B cell (primary cell): ENCODE results near the gene ZC3H7A. TPM values are rescaled to one million over a fixed set of nuclear protein-coding genes. Genes with fewer than 3 reads are reported as not detected.
"Not testable (repeated sequence)": the region's sequence is repeated elsewhere in the genome, so short reads cannot be mapped to it uniquely, and the experiment has no call there.

Experiments
- ATAC-seq: fragments of 200-7000 bp; cut with Tn5 transposase; one replicate; pipeline ENCODE4 v1.10.0; 2021; ENCODE audit warnings: low read depth, mild to moderate bottlenecking, moderate number of reproducible peaks, moderate library complexity
- CTCF ChIA-PET: fragments of 350-600 bp; sonication (Branson Sonifier 250); formaldehyde crosslinking; loops from one replicate; lab custom pipeline; 2021; ENCODE audit warnings: antibody characterized with exemption, inconsistent platforms; lab: Charles Lee
- POLR2A ChIA-PET: fragments of 350-600 bp; sonication (Branson Sonifier 250); formaldehyde crosslinking; loops from one replicate; lab custom pipeline; 2021; ENCODE audit warnings: antibody characterized with exemption; lab: Charles Lee
- DNase-seq: peaks from one replicate; pipeline ENCODE4 v3.0.0; 2013
- H2AFZ ChIP-seq: 2 replicates; pipeline ENCODE4 v1.6.1; 2012; ENCODE audit warnings: mild to moderate bottlenecking, low read depth, low read length; ENCODE audit not compliant: insufficient read depth, poor library complexity, severe bottlenecking
- H3K27ac ChIP-seq, 2 donors: 1 replicate in 1 of 2; 2 replicates in 1 of 2; pipeline ENCODE4 v1.5.1; 2012 to 2013; ENCODE audit warnings: low read length in 2 of 2, mild to moderate bottlenecking in 2 of 2, moderate library complexity in 1 of 2
- H3K27me3 ChIP-seq, 4 experiments: fragments of 200-600 bp in 1 of 4; sonication (generic) in 1 of 4; replicated peaks in 1 of 4; 1 replicate in 2 of 4; 2 replicates in 2 of 4; pipeline versions ENCODE4 v1.6.1 to v1.7.0; 2013 to 2016; ENCODE audit warnings: low read length in 3 of 4, mild to moderate bottlenecking in 2 of 4, mixed read lengths in 1 of 4, moderate library complexity in 1 of 4; ENCODE audit not compliant: insufficient read depth in 4 of 4, control insufficient read depth in 3 of 4; ENCODE audit errors: control extremely low read depth in 1 of 4
- H3K36me3 ChIP-seq, 2 experiments: replicated peaks in 1 of 2; 1 replicate in 1 of 2; 2 replicates in 1 of 2; pipeline versions ENCODE4 v1.6.1 to v1.7.1; 2013; ENCODE audit warnings: low read length in 1 of 2; ENCODE audit not compliant: insufficient read depth in 2 of 2, control insufficient read depth in 1 of 2; ENCODE audit errors: control extremely low read depth in 1 of 2, extremely low read depth in 1 of 2
- H3K4me1 ChIP-seq, 2 donors: fragments of 200-600 bp in 1 of 2; sonication (generic) in 1 of 2; 1 replicate in 1 of 2; 2 replicates in 1 of 2; pipeline versions ENCODE4 v1.5.1 to v1.6.1; 2013 to 2017; ENCODE audit warnings: low read length in 2 of 2; ENCODE audit not compliant: control insufficient read depth in 2 of 2, insufficient read depth in 2 of 2
- H3K4me2 ChIP-seq: replicated peaks from 2 replicates; pipeline ENCODE3; 2012; ENCODE audit warnings: mild to moderate bottlenecking, low read depth, low read length; ENCODE audit not compliant: poor library complexity, severe bottlenecking
- H3K4me3 ChIP-seq, 5 experiments: fragments of 200-600 bp in 1 of 5; sonication (generic) in 1 of 5; 1 replicate in 3 of 5; 2 replicates in 2 of 5; pipeline versions ENCODE4 v1.5.1 to v1.7.0; 2011 to 2016; ENCODE audit warnings: low read length in 4 of 5, mild to moderate bottlenecking in 4 of 5, low read depth in 2 of 5, control low read depth in 1 of 5, moderate library complexity in 1 of 5; ENCODE audit not compliant: insufficient read depth in 1 of 5; ENCODE audit errors: control extremely low read depth in 1 of 5, extremely low read depth in 1 of 5
- H3K79me2 ChIP-seq: fragments of 200-600 bp; sonication (generic); one replicate; pipeline ENCODE4 v1.6.0; 2016; ENCODE audit warnings: low read length; ENCODE audit not compliant: control insufficient read depth, insufficient read depth
- H3K9ac ChIP-seq: fragments of 200-600 bp; sonication (generic); 2 replicates; pipeline ENCODE4 v1.6.1; 2017; ENCODE audit warnings: mild to moderate bottlenecking, low read length, moderate library complexity
- H3K9me3 ChIP-seq, 3 donors: one replicate each; pipeline versions ENCODE4 v1.6.1 to v1.7.1; 2013; ENCODE audit warnings: low read length in 2 of 3; ENCODE audit not compliant: control insufficient read depth in 2 of 3, insufficient read depth in 1 of 3; ENCODE audit errors: control extremely low read depth in 1 of 3
- H4K20me1 ChIP-seq: 2 replicates; pipeline ENCODE4 v1.6.0; 2012; ENCODE audit warnings: mild to moderate bottlenecking, low read length; ENCODE audit not compliant: insufficient read depth, control insufficient read depth, poor library complexity, severe bottlenecking
- H3K27ac Mint-ChIP-seq: one replicate; pipeline ENCODE4 v1.8.0; 2021; ENCODE audit warnings: mixed read lengths
- H3K27me3 Mint-ChIP-seq: one replicate; pipeline ENCODE4 v1.8.0; 2021; ENCODE audit warnings: mixed read lengths
- H3K4me1 Mint-ChIP-seq: one replicate; pipeline ENCODE4 v1.8.0; 2021; ENCODE audit warnings: mixed read lengths
- H3K4me3 Mint-ChIP-seq: one replicate; pipeline ENCODE4 v1.8.0; 2021; ENCODE audit warnings: mixed read lengths
- H3K9me3 Mint-ChIP-seq: one replicate; pipeline ENCODE4 v1.8.0; 2022; ENCODE audit warnings: mixed read lengths; ENCODE audit not compliant: insufficient read depth
- WGBS: methylation state at CpG from one replicate; pipeline ENCODE4 v1.1.5; 2013; ENCODE audit warnings: missing lambda C conversion rate; ENCODE audit not compliant: insufficient coverage; 5-methylcytosine and 5-hydroxymethylcytosine counted together
- intact Hi-C: fragments of 100-400 bp; cut with micrococcal nuclease; formaldehyde crosslinking; loops from one replicate; pipeline ENCODE4 v1.10.0; 2022
- polyA plus RNA-seq: library from polyadenylated mRNA; depleted of rRNA; stranded (reverse); fragments of >200 nt; gene quantifications from 2 replicates; pipeline ENCODE4 v1.2.3, GENCODE V29; 2012
- total RNA-seq, 2 donors: library from RNA; stranded (reverse); fragments of 120-200 nt in 1 of 2; gene quantifications; 1 replicate in 1 of 2; 2 replicates in 1 of 2; pipeline versions ENCODE4 v1.2.3 to v1.2.4, GENCODE V29; 2013 to 2022

Gene ZC3H7A
- total and polyA plus RNA-seq, 2 donors (not counting 1 experiment from before 2014, with no cell fraction given), result 40.8 to 126 TPM

DNA sequence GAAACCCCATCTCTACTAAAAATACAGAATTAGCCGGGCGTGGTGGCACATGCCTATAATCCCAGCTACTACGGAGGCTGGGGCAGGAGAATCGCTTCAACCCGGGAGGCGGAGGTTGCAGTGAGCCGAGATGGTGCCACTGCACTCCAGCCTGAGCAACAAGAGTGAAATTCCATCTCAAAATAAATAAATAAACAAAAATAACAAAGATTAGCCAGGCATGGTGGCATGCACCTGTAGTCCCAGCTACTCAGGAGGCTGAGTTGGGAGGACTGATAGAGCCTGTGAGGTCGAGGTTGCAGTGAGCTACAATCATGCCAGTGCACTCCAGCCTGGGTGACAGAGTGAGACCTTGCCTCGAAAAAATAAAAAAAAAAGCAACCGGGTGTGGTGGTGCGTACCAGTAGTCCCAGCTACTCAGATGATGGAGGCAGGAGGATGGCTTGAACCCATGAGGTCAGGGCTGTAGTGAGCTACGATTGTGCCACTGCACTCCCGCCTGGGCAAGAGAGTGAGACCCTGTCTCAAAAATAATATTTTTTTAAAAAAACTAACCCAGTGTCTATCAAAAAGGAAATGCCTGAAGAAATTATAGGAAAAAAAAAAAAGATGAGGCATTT is 12.0 kb downstream of the ZC3H7A start:
- DNase-seq, H3K27me3 ChIP-seq, H4K20me1 ChIP-seq, H3K36me3 ChIP-seq, H3K4me3 ChIP-seq, H3K9ac ChIP-seq, H3K4me3 Mint-ChIP-seq, H3K9me3 Mint-ChIP-seq, intact Hi-C loops, ATAC-seq, H3K9me3 ChIP-seq, H3K27me3 Mint-ChIP-seq, H2AFZ ChIP-seq: not testable (repeated sequence)
- Histone ChIP-seq H3K79me2 (peaks cover 86% of the 10 kb centered on the region), H3K27ac (peak overlapping the region in 1 of 2 donors; percentile 98), H3K4me2 (peak overlapping the region; percentile 32), H3K4me1 (peaks cover 31 to 41% of the 10 kb centered on the region in 2 donors)
- ChIA-PET CTCF (interaction anchor here (0.7 to 7.8 kb wide), 3 partner anchors 8 to 22 kb away, joined by 3 to 67 read pairs (median 3); partner anchors contain the start of gene ZC3H7A), POLR2A (interaction anchor here (0.7 to 4.8 kb wide), 6 partner anchors 9 to 253 kb away, joined by 3 to 28 read pairs (median 4); partner anchors contain the start of gene ZC3H7A)
- peaks cover 59% of the 10 kb centered on the region for H3K4me1 Mint-ChIP-seq
- peak overlapping the region; percentile 81 for H3K27ac Mint-ChIP-seq
- WGBS, result 76% methylated on average over 9 of the region's 13 CpGs

DNA sequence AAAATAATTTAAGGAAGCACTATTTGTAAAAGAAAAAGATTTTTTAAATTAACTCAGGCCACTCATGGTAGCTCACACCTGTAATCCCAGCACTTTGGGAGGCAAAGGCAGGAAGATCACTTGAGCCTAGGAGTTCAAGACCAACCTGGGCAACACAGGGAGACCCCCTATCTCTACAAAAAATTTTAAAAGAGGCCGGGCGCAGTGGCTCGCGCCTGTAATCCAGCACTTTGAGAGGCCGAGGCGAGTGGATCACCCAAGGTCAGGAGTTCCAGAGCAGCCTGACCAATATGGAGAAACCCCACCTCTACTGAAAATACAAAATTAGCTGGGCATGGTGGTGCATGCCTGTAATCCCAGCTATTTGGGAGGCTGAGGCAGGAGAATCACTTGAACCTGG is 12.7 kb downstream of the ZC3H7A start:
- H3K27me3 Mint-ChIP-seq, H3K36me3 ChIP-seq, H3K9me3 Mint-ChIP-seq, H3K9ac ChIP-seq, H4K20me1 ChIP-seq, H3K4me3 ChIP-seq, ATAC-seq, H2AFZ ChIP-seq, H3K4me2 ChIP-seq, DNase-seq, H3K27me3 ChIP-seq, intact Hi-C loops, H3K9me3 ChIP-seq: not testable (repeated sequence)
- ChIA-PET CTCF (interaction anchor here (0.7 to 7.8 kb wide), 6 partner anchors 9 to 829 kb away, joined by 3 to 67 read pairs (median 3); partner anchors contain the start of gene ZC3H7A), POLR2A (interaction anchor here (0.9 to 4.8 kb wide), 3 partner anchors 9 to 26 kb away, joined by 4 to 28 read pairs (median 5); partner anchors contain the start of gene ZC3H7A)
- no CpG with 5 or more reads among the region's 6 CpGs for WGBS
- Mint-ChIP-seq H3K27ac (peak overlapping the region; percentile 74), H3K4me1 (peaks cover 58% of the 10 kb centered on the region), H3K4me3 (peak overlapping the region; percentile 41)
- peaks cover 86% of the 10 kb centered on the region for H3K79me2 ChIP-seq
- peaks cover 31 to 41% of the 10 kb centered on the region in 2 donors for H3K4me1 ChIP-seq
- peak overlapping the region; percentile 98 for H3K27ac ChIP-seq
